ENCODE results near the gene PICK1.

GRCh38 chr22:38027487-38027886 is 29.7 kb upstream of the PICK1 start:
- no peak for TF ChIP-seq CTCF (IDR thresholded peaks at IDR 0.05; ENCODE audit: extremely low read depth in 1 of 2, insufficient read depth in 1 of 2, low read depth in 1 of 2, low read length in 2 of 2)
- TF ChIP-seq POLR2A (IDR thresholded peaks at IDR 0.05; ENCODE audit: low read depth, low read length) = no peak
- TF ChIP-seq EZH2 (IDR thresholded peaks at IDR 0.05; ENCODE audit: borderline replicate concordance, low read depth, low read length, severe bottlenecking) = no peak
- no peak for TF ChIP-seq MAX (IDR thresholded peaks at IDR 0.05; ENCODE audit: insufficient read depth, insufficient read length)
- TF ChIP-seq POLR2AphosphoS5 (IDR thresholded peaks at IDR 0.05; ENCODE audit: insufficient read depth, low read depth, low read length) = no peak
